SK-N-SH (cell line): Measurements from ENCODE around the gene BAIAP2L1.

Source experiments
- CHD2 ChIP-seq: fragments of 150-350 bp; IDR thresholded peaks from 2 replicates; pipeline ENCODE4 v1.6.1; 2018; ENCODE audit warnings: low read length; ENCODE audit not compliant: partially characterized antibody
- CTCF ChIP-seq: fragments of 200-600 bp; sonication (generic); IDR thresholded peaks from 2 replicates; pipeline ENCODE4 v1.6.1; 2017; ENCODE audit warnings: antibody characterized with exemption, mild to moderate bottlenecking, moderate library complexity
- EZH2phosphoT487 ChIP-seq: fragments of 200-600 bp; sonication (generic); IDR thresholded peaks from 2 replicates; pipeline ENCODE4 v1.6.1; 2017; ENCODE audit warnings: low read depth, mixed run types, mild to moderate bottlenecking, antibody characterized with exemption, moderate library complexity, borderline replicate concordance
- RAD21 ChIP-seq: IDR thresholded peaks from 2 replicates; pipeline ENCODE4 v1.6.1; 2012; ENCODE audit warnings: mild to moderate bottlenecking, low read length
- REST ChIP-seq: IDR thresholded peaks from 2 replicates; pipeline ENCODE4 v1.6.1; 2012; ENCODE audit warnings: mild to moderate bottlenecking, low read depth, low read length, moderate library complexity
- SMC3 ChIP-seq: IDR thresholded peaks from 2 replicates; pipeline ENCODE4 v1.6.1; 2012; ENCODE audit warnings: low read depth, low read length, improper control_type of control experiment
- USF1 ChIP-seq: IDR thresholded peaks from 2 replicates; pipeline ENCODE4 v1.4.0; 2012; ENCODE audit warnings: low read depth, borderline replicate concordance
- YY1 ChIP-seq: IDR thresholded peaks from 2 replicates; pipeline ENCODE4 v1.4.0; 2012; ENCODE audit warnings: low read depth, mild to moderate bottlenecking
- ZBTB33 ChIP-seq: IDR thresholded peaks from 2 replicates; pipeline ENCODE4 v1.4.0; 2012; ENCODE audit warnings: low read depth, borderline replicate concordance

GRCh38 chr7:98307971-98308466 lies 92.9 kb downstream of the BAIAP2L1 start:
- no peak for TF ChIP-seq EZH2phosphoT487
- TF ChIP-seq CTCF, result no peak
- TF ChIP-seq SMC3, result no peak
- TF ChIP-seq YY1, result no peak
- TF ChIP-seq REST, result no peak
- no peak for TF ChIP-seq ZBTB33
- TF ChIP-seq USF1, result no peak
- TF ChIP-seq CHD2, result no peak
- TF ChIP-seq RAD21, result no peak
